Right renal pelvis (tissue), 4 donors: ENCODE data around the gene ZGPAT. TPM values are rescaled to one million over a fixed set of nuclear protein-coding genes. Genes with fewer than 3 reads are reported as not detected.
A peak's percentile ranks its signal among the peaks of the same experiment; 100 is the strongest.

Experiments used
- DNase-seq, 4 donors: peaks; one replicate each; pipeline ENCODE4 v3.0.0-alpha.2; 2013; ENCODE audit warnings: low read depth in 4 of 4, low spot score in 3 of 4, missing footprints in 1 of 4
- polyA plus RNA-seq, 4 donors: library from polyadenylated mRNA; unstranded; fragments of 120-200 nt; gene quantifications; one replicate each; pipeline ENCODE4 v1.2.1, GENCODE V29; 2013; ENCODE audit not compliant: insufficient read length in 4 of 4

The ZGPAT gene
- polyA plus RNA-seq, 4 donors, result 15.2 to 24.6 (median 18.0) TPM

DNA sequence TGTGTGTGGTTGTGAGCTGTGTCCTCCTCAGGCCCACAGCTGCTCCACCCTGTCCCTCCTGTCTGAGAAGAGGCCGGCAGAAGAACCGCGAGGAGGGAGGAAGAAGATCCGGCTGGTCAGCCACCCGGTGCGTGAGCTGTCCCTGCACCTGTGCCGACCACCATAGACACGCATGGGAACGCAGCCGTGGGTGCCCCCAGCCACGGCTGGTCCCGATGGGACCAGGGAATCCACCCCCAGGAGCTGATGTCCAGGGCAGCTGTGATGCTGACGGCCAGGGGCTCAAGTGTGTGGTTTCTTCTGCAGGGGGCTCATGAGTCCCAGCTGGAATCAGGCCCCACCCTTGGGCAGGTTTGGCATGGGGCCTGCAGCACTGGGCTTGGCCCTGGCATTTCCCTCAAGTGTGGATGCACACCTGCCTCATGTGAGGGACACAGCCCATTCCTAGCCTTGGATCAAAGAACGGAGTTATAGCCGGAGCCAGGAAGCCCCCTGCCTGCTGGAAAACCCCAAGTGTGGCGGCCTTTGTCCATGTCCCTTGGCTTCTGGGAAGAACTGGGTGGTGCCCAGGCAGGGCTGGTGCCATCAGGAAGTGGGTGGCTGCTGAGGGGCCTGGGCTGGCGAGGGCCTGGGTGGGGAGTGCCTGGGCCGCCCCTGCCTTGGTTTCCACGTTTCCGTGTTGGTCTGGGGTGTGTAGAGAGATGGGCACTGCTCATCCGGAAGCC, 16.0 kb upstream of the ZGPAT start:
- DNase-seq, result no peak

DNA sequence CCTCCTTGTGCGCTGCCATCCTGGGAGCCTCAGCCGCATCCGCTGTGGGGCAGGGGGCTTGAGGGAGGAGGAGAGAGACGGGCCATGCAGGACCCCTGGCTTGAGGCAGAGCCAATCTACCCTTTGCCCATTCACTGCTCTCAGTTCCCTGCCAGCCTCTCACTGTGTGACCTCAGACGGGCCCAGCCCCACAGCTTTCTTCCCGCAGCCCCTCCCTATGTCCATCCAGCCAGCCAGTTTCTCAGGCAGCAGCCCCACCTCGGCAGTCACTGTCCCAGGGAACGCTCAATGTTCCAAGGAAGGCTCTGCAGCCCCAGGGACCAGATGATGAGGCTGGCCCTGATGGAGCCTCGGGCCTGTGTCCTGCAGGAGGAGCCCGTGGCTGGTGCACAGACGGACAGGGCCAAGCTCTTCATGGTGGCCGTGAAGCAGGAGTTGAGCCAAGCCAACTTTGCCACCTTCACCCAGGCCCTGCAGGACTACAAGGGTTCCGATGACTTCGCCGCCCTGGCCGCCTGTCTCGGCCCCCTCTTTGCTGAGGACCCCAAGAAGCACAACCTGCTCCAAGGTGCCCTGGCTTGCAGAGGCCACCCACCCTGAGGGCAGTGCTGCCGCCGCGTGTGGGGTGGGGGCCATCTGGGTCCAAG, 15.3 kb upstream of the ZGPAT start:
- DNase-seq, result no peak

DNA sequence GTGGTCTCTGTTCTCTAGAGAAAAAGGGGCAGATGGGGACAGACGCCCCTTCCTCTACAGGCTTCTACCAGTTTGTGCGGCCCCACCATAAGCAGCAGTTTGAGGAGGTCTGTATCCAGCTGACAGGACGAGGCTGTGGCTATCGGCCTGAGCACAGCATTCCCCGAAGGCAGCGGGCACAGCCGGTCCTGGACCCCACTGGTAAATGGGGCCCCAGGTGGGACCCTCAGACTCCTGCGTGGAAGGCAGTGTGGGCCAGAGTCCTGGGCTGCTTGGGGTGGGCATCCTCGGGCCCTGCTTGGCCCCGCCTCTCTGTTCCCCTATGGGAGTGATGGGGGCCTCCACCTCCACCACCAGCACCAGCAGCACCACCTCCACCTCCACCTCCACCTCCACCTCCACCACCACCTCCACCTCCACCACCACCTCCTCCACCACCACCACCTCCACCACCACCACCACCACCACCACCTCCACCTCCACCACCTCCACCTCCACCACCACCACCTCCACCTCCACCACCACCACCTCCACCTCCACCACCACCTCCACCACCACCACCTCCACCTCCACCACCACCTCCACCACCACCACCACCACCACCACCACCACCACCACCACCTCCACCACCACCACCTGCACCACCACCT, 14.6 kb upstream of the ZGPAT start:
- DNase-seq, result no peak

DNA sequence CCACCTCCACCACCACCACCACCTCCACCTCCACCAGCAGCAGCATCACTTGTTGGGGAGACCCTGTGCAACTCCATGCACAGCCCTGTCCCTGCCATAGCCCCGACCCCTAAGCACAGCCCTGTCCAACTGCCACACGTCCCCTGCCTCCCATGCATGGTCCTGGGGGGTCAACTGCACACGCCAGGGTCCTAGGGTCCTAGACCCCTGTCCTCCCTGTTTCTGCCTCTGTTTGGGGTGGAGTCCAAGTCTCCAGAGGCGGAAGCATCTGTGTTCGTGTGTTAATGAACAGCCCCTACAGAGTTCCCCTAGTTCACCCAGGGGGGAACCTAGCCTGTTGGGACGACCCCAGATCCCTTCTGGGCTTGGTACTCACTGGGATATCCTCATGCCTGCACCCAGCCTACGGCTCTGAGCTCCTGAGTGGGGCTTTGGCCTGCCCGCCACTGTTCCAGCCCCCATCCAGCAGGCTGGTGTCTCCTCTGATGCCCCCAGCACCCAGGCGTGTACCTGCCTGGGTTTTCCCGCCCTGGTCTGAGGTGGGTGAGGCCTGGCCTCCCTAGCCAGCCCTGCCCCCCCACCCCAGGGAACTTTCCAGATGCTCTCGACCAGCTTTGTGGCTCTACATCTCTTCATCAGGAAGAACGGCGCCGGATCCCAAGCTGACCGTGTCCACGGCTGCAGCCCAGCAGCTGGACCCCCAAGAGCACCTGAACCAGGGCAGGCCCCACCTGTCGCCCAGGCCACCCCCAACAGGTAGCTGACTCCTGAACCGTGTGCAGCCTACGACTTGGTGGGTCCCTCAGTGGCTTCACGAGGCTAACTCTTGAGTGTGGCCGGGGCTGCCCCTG, 13.9 kb upstream of the ZGPAT start:
- no peak for DNase-seq

DNA sequence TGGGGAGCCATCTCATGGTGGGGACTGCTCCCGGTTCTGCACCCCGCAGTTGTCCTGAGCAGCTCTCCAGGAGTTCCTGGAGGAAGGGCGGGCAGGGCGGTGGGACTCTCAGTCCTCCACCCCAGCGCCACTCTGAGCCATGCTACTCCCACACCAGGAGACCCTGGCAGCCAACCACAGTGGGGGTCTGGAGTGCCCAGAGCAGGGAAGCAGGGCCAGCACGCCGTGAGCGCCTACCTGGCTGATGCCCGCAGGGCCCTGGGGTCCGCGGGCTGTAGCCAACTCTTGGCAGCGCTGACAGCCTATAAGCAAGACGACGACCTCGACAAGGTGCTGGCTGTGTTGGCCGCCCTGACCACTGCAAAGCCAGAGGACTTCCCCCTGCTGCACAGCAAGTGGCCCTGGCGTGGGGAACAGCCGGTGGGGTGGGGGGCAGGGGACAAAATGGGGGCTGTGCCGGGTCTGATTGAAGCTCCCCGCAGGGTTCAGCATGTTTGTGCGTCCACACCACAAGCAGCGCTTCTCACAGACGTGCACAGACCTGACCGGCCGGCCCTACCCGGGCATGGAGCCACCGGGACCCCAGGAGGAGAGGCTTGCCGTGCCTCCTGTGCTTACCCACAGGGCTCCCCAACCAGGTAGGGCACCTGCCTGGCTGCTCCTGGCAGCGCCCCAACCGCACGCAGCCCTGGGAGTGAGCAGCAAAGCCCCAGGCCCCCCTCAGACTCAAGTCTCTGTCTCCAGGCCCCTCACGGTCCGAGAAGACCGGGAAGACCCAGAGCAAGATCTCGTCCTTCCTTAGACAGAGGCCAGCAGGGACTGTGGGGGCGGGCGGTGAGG, 13.0 kb upstream of the ZGPAT start:
- DNase-seq, result no peak

DNA sequence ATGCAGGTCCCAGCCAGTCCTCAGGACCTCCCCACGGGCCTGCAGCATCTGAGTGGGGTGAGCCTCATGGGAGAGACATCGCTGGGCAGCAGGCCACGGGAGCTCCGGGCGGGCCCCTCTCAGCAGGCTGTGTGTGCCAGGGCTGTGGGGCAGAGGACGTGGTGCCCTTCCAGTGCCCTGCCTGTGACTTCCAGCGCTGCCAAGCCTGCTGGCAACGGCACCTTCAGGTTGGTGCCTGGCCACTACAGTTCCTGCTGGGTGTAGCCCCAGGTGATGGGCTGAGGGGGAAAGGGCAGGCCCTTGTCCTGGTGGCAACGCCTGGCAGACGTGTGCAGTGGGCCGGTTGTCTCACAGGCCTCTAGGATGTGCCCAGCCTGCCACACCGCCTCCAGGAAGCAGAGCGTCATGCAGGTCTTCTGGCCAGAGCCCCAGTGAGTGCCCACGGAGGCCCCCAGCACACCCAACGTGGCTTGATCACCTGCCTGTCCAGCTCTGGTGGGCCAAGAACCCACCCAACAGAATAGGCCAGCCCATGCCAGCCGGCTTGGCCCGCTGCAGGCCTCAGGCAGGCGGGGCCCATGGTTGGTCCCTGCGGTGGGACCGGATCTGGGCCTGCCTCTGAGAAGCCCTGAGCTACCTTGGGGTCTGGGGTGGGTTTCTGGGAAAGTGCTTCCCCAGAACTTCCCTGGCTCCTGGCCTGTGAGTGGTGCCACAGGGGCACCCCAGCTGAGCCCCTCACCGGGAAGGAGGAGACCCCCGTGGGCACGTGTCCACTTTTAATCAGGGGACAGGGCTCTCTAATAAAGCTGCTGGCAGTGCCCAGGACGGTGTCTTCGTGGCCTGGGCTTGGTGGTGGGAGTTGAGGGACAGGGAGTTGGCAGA, 12.2 kb upstream of the ZGPAT start:
- no peak for DNase-seq

DNA sequence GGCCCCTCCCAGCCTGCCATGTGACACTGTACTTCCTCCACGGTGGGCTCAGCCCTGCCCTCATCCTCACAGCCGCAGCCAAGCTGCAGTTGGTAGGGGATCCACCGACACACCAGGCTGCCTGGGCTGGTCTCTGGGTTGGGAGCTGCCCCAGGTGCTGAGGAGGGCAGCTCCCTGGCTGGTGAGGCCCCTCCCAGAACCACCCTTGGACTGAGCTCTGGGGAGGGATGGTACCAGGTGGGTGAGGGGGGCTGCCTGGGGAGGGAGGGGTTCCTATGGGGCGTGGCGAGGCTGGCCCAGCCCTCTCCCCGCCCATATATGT, 11.6 kb upstream of the ZGPAT start:
- DNase-seq, result peak in 1 of 4 donors; percentile 30

DNA sequence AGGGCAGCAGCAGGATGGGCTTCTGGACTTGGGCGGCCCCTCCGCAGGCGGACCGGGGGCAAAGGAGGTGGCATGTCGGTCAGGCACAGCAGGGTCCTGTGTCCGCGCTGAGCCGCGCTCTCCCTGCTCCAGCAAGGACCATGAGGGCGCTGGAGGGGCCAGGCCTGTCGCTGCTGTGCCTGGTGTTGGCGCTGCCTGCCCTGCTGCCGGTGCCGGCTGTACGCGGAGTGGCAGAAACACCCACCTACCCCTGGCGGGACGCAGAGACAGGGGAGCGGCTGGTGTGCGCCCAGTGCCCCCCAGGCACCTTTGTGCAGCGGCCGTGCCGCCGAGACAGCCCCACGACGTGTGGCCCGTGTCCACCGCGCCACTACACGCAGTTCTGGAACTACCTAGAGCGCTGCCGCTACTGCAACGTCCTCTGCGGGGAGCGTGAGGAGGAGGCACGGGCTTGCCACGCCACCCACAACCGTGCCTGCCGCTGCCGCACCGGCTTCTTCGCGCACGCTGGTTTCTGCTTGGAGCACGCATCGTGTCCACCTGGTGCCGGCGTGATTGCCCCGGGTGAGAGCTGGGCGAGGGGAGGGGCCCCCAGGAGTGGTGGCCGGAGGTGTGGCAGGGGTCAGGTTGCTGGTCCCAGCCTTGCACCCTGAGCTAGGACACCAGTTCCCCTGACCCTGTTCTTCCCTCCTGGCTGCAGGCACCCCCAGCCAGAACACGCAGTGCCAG, 11.0 kb upstream of the ZGPAT start, which contains the start of gene TNFRSF6B:
Gene TNFRSF6B (plus strand): TSS at position 25 of the 729 bp plus-strand sequence. CDS start 116 bp downstream, at position 141.
- no peak for DNase-seq

DNA sequence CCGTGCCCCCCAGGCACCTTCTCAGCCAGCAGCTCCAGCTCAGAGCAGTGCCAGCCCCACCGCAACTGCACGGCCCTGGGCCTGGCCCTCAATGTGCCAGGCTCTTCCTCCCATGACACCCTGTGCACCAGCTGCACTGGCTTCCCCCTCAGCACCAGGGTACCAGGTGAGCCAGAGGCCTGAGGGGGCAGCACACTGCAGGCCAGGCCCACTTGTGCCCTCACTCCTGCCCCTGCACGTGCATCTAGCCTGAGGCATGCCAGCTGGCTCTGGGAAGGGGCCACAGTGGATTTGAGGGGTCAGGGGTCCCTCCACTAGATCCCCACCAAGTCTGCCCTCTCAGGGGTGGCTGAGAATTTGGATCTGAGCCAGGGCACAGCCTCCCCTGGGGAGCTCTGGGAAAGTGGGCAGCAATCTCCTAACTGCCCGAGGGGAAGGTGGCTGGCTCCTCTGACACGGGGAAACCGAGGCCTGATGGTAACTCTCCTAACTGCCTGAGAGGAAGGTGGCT, 10.4 kb upstream of the ZGPAT start:
- no peak for DNase-seq

DNA sequence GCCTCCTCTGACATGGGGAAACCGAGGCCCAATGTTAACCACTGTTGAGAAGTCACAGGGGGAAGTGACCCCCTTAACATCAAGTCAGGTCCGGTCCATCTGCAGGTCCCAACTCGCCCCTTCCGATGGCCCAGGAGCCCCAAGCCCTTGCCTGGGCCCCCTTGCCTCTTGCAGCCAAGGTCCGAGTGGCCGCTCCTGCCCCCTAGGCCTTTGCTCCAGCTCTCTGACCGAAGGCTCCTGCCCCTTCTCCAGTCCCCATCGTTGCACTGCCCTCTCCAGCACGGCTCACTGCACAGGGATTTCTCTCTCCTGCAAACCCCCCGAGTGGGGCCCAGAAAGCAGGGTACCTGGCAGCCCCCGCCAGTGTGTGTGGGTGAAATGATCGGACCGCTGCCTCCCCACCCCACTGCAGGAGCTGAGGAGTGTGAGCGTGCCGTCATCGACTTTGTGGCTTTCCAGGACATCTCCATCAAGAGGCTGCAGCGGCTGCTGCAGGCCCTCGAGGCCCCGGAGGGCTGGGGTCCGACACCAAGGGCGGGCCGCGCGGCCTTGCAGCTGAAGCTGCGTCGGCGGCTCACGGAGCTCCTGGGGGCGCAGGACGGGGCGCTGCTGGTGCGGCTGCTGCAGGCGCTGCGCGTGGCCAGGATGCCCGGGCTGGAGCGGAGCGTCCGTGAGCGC, 9.8 kb upstream of the ZGPAT start:
- DNase-seq, result no peak

DNA sequence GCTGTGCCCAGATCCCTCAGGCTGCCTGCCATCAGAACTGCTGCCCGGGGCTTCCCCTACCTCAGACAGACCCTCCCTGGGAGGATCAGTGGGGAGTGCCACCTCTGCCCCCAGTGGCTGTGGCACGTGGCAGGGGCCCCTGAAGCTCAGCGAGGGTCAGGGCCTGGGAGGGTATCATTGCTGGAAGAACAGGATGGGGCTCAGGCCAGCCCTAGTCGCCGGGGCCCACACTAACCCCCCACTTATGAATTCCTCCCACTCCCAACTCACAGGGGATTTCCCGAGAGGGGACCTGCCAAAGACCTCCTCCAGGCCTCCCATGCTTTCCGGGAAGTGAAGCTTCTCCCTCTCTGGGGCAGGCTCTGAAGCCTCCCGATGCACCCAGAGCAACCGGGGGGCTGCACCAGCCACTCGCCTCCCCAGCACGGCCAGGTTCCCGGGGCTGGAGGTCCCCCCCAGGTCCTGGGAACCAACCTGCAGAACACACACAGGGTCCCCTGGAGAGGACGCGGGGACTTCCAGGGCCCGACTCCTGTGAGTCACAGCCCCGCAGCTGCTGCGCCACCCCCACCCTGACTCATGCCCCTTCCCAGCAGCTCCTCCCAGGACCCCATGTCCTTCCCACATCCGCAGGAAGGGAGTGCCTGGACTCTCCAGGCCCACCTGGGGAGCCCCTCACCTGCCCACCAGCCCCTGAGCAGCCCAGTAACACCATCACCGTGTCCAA, 8.9 kb upstream of the ZGPAT start:
- DNase-seq, result no peak

DNA sequence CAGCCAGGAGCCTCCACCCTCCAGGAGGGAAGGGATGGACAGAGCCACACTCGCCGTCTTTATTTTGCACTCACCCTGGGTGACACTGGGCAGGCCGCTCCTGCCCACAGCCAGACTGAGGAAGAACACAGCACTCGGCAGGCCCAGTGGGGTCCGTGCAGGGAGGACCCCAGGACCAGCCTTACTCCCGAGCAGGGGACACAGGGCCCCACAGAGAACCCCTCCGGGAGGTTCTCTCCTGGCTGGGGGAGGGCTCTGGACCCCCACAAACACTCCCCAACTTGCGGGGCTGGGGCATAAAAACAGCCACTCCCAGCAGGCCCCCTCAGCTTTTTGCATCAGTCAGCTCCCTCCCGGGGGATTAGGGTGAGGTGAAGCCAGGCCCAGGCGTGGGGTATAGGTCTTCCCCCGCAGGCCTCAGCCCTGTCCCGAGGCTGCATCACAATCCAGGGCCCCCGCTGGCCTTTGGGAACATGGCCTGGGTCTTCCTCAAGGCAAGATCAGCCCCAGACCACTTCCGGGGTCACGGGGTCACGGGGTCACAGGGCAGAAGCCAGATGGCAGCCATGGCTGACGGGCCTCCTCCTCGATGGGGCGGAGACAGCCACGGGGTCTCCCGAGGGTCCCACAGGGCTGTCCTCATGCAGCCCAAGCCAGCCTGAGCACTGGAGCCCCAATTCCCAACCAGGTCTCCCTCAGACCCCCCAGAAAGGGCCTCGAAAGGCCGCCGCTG, 8.2 kb upstream of the ZGPAT start:
- no peak for DNase-seq

DNA sequence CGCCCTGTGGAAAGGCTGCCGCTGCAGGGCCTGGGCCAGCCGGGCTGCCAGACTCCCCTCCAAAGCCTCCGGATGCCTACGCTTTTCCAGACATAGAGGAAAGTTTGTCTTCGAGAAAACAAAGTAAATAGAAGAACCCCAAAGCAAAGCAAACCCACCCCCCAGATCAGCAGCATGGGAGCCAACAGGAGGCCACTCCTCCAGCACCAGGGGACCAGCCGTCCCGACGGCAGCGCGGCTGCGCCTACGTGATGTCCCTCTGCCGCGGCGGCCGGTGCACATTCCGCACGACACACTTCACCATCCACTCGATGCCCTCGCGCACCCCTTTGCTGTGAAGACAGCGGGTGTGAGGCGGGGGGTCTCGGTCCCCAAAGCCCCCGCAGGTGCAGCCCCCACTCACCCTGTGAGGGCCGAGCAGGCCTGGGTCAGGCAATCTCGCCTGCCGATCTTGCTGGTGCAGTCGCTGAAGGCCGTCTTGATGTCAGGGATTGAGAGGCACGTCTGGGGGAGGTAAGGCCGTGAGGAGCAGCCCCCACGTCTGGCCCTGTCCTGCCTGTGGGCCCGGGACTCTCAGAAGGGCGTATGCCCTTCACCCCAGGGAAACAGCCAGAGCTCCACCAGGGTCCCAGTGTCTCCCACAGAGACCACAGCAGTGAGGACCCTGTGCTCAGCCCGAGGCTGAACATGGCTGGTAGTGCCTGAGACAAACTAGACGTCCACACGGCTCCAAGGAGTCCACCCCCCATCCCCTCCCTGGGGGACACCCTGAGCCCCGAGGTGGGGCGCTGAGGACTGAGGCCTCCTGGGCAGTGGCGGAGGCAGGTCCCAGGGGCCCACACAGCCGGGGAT, 7.4 kb upstream of the ZGPAT start:
- DNase-seq, result no peak

DNA sequence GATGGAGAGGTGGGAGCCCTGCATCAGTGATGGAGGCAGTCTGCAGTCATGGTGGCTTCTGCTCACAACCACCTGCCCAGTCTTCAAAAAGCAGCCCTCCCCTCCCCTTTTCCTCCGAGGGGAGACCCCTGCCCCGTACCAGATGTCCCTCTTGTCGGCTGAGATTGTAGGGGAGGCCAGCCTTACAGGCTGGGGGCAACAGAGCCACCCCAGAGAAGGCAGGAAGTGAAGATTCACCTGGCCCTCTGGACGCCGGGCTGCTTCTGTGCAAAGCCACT, 6.8 kb upstream of the ZGPAT start:
- no peak for DNase-seq

DNA sequence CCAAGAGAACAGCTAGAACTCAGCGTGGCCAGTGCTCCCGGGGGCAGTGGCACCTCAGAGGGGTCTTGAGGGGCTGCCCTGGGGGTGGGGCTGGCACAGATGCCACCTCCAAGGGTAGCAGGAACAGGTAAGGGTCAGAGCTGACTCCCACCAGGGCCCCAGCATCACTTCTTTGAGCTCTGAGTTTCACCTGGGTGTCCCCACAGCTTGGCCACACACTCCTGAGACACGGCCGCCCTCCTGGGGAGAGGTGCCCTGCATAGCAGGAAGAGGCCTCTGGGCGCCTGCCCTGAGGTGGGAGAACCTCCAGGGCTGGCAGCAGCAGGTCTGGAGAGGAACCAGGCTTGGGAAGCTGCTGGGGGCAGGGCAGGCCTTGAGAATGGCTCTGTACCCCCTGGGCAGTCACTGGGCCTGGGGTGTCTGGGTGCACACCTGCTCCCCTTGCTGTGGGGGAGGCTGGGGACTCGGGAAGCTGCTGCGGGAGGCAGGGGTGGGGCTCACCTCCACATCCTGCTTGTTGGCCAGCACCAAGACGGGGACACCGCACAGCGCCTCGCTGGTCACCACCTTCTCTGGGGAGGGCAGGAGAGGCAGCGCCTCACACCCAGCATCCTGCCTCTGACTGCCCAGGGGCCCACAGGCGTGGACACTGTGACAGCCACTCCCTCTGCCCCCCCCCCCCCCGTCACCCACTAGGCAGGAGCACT, 6.4 kb upstream of the ZGPAT start:
- DNase-seq, result no peak
